OCI-LY7 (cell line): Measurements from ENCODE around the gene OSBPL1A.

Experiments used
- EZH2phosphoT487 ChIP-seq: fragments of 200-600 bp; sonication (generic); IDR thresholded peaks from 2 replicates; pipeline ENCODE4 v1.6.1; 2018; ENCODE audit warnings: low read depth, borderline replicate concordance, mild to moderate bottlenecking, mixed run types, antibody characterized with exemption, low read length, moderate library complexity, mixed read lengths
- TF ChIP-seq, protein P1 (sequence below): fragments of 200-600 bp; sonication (generic); conservative IDR thresholded peaks from 2 replicates; pipeline ENCODE4 v1.5.1; 2014; ENCODE audit warnings: mild to moderate bottlenecking, antibody characterized with exemption, low read length, moderate library complexity, mixed read lengths

GRCh38 chr18:24128700-24129099 lies 268.9 kb downstream of the OSBPL1A start:
- TF ChIP-seq, protein P1, sequence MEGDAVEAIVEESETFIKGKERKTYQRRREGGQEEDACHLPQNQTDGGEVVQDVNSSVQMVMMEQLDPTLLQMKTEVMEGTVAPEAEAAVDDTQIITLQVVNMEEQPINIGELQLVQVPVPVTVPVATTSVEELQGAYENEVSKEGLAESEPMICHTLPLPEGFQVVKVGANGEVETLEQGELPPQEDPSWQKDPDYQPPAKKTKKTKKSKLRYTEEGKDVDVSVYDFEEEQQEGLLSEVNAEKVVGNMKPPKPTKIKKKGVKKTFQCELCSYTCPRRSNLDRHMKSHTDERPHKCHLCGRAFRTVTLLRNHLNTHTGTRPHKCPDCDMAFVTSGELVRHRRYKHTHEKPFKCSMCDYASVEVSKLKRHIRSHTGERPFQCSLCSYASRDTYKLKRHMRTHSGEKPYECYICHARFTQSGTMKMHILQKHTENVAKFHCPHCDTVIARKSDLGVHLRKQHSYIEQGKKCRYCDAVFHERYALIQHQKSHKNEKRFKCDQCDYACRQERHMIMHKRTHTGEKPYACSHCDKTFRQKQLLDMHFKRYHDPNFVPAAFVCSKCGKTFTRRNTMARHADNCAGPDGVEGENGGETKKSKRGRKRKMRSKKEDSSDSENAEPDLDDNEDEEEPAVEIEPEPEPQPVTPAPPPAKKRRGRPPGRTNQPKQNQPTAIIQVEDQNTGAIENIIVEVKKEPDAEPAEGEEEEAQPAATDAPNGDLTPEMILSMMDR, result no peak
- no peak for TF ChIP-seq EZH2phosphoT487
